GM23338 (cell line): ENCODE data around the gene DYSF. TPM values are rescaled to one million over a fixed set of nuclear protein-coding genes. Genes with fewer than 3 reads are reported as not detected.

Experiments used
- ATAC-seq: fragments of 200-7000 bp; cut with Tn5 transposase; 3 replicates; pipeline ENCODE4 v1.9.1; 2020
- DNase-seq: peaks from one replicate; pipeline ENCODE4 v3.0.0-alpha.2; 2015; ENCODE audit warnings: low spot score
- H2AFZ ChIP-seq: fragments of 200-600 bp; sonication (generic); 2 replicates; pipeline ENCODE4 v1.8.0; 2016; ENCODE audit warnings: antibody characterized with exemption, mild to moderate bottlenecking, moderate library complexity
- H3F3A ChIP-seq: fragments of 200-600 bp; sonication (generic); replicated peaks from 2 replicates; pipeline ENCODE4 v1.8.0; 2017; ENCODE audit warnings: antibody characterized with exemption, mixed run types, low read depth
- H3K27ac ChIP-seq: fragments of 200-600 bp; sonication (generic); 2 replicates; pipeline ENCODE4 v1.6.1; 2016; ENCODE audit warnings: low read depth
- H3K27me3 ChIP-seq: fragments of 200-600 bp; sonication (generic); 2 replicates; pipeline ENCODE4 v1.8.0; 2016; ENCODE audit warnings: mild to moderate bottlenecking, mixed run types, moderate library complexity; ENCODE audit not compliant: insufficient read depth
- H3K36me3 ChIP-seq: fragments of 200-600 bp; sonication (generic); 2 replicates; pipeline ENCODE4 v1.8.0; 2016; ENCODE audit warnings: mild to moderate bottlenecking; ENCODE audit not compliant: insufficient read depth
- H3K4me1 ChIP-seq: fragments of 200-600 bp; sonication (generic); 2 replicates; pipeline ENCODE4 v1.8.0; 2016; ENCODE audit warnings: mild to moderate bottlenecking, moderate library complexity; ENCODE audit not compliant: insufficient read depth
- H3K4me2 ChIP-seq: fragments of 200-600 bp; sonication (generic); 2 replicates; pipeline ENCODE4 v1.7.1; 2017; ENCODE audit warnings: mixed run types
- H3K4me3 ChIP-seq: fragments of 200-600 bp; sonication (generic); 2 replicates; pipeline ENCODE4 v1.6.1; 2016; ENCODE audit warnings: mixed run types
- H3K79me2 ChIP-seq: fragments of 200-600 bp; sonication (generic); replicated peaks from 2 replicates; pipeline ENCODE4 v1.8.0; 2017; ENCODE audit warnings: mild to moderate bottlenecking; ENCODE audit not compliant: insufficient read depth
- H3K9me2 ChIP-seq: fragments of 200-600 bp; sonication (generic); 2 replicates; pipeline ENCODE4 v1.8.0; 2017; ENCODE audit not compliant: insufficient read depth
- H4K20me1 ChIP-seq: fragments of 200-600 bp; sonication (generic); replicated peaks from 2 replicates; pipeline ENCODE4 v1.8.0; 2017; ENCODE audit warnings: mild to moderate bottlenecking; ENCODE audit not compliant: insufficient read depth
- H3K27ac Mint-ChIP-seq: 2 replicates; pipeline ENCODE4 v1.8.0; 2020; ENCODE audit warnings: inconsistent platforms, mild to moderate bottlenecking, moderate library complexity, mixed read lengths
- H3K27me3 Mint-ChIP-seq: 3 replicates; pipeline ENCODE4 v1.8.0; 2022; ENCODE audit warnings: low read depth, mild to moderate bottlenecking, moderate library complexity, mixed read lengths, inconsistent platforms; ENCODE audit not compliant: insufficient read depth, poor library complexity
- H3K36me3 Mint-ChIP-seq: 3 replicates; pipeline ENCODE4 v1.8.0; 2021; ENCODE audit warnings: low read depth, mild to moderate bottlenecking, inconsistent platforms, moderate library complexity, mixed read lengths
- H3K4me1 Mint-ChIP-seq: 3 replicates; pipeline ENCODE4 v1.8.0; 2020; ENCODE audit warnings: mild to moderate bottlenecking, inconsistent platforms, mixed read lengths
- H3K4me3 Mint-ChIP-seq: 3 replicates; pipeline ENCODE4 v1.8.0; 2021; ENCODE audit warnings: moderate library complexity, mild to moderate bottlenecking, inconsistent platforms, mixed read lengths
- H3K9me3 Mint-ChIP-seq: 3 replicates; pipeline ENCODE4 v1.8.0; 2020; ENCODE audit warnings: moderate library complexity, mild to moderate bottlenecking, inconsistent platforms, mixed read lengths
- CREB1 ChIP-seq: fragments of 250-450 bp; sonication (Bioruptor Pico); IDR thresholded peaks from 2 replicates; pipeline ENCODE4 v1.5.0; 2020; ENCODE audit warnings: low read depth, mild to moderate bottlenecking, moderate library complexity
- EZH2phosphoT487 ChIP-seq: fragments of 200-600 bp; sonication (generic); IDR thresholded peaks from one replicate; pipeline ENCODE4 v1.8.1; 2018; ENCODE audit warnings: antibody characterized with exemption; ENCODE audit not compliant: unreplicated experiment
- JUNB ChIP-seq: IDR thresholded peaks from one replicate; pipeline ENCODE4 v1.6.1; 2016; ENCODE audit warnings: antibody characterized with exemption; ENCODE audit not compliant: unreplicated experiment
- POLR2AphosphoS5 ChIP-seq: IDR thresholded peaks from 2 replicates; pipeline ENCODE4 v1.6.1; 2016; ENCODE audit warnings: antibody characterized with exemption, low read depth
- STAT1 ChIP-seq: IDR thresholded peaks from one replicate; pipeline ENCODE4 v1.6.1; 2016; ENCODE audit warnings: antibody characterized with exemption; ENCODE audit not compliant: unreplicated experiment
- ZNF331 ChIP-seq: fragments of 250-450 bp; sonication (Bioruptor Pico); IDR thresholded peaks from 2 replicates; pipeline ENCODE4 v1.5.0; 2020; ENCODE audit warnings: low read depth, mild to moderate bottlenecking, moderate library complexity
- polyA plus RNA-seq: library from polyadenylated mRNA; unstranded; fragments of >200 nt; fragmentation: Nextera tagmentation; extraction: Ambion mirVana; gene quantifications from 2 replicates; pipeline ENCODE4 v1.2.1, GENCODE V29; 2016
- total RNA-seq: library from RNA; depleted of rRNA; stranded (reverse); fragments of >200 nt; shearing (Covaris generic); gene quantifications from 2 replicates; pipeline ENCODE4 v1.2.3, GENCODE V29; 2014
- TF ChIP-seq, protein P1 (sequence below): fragments of 250-450 bp; sonication (Bioruptor Pico); IDR thresholded peaks from 2 replicates; pipeline ENCODE4 v1.5.0; 2020; ENCODE audit warnings: mild to moderate bottlenecking, moderate library complexity
- TF ChIP-seq, protein P2 (sequence below): IDR thresholded peaks from 2 replicates; pipeline ENCODE4 v1.6.1; 2016; ENCODE audit warnings: antibody characterized with exemption
- TF ChIP-seq, protein P3 (sequence below), 2 experiments: fragments of 200-600 bp in 1 of 2; sonication (generic) in 1 of 2; conservative IDR thresholded peaks; 2 replicates each; pipeline versions ENCODE4 v1.5.1 to v1.6.1; 2016 to 2017; ENCODE audit warnings: antibody characterized with exemption in 2 of 2, low read depth in 2 of 2, mild to moderate bottlenecking in 2 of 2, moderate library complexity in 1 of 2

DYSF gene
- total and polyA plus RNA-seq, 2 experiments from 2014 or later: 7.3 to 21.3 TPM

DNA sequence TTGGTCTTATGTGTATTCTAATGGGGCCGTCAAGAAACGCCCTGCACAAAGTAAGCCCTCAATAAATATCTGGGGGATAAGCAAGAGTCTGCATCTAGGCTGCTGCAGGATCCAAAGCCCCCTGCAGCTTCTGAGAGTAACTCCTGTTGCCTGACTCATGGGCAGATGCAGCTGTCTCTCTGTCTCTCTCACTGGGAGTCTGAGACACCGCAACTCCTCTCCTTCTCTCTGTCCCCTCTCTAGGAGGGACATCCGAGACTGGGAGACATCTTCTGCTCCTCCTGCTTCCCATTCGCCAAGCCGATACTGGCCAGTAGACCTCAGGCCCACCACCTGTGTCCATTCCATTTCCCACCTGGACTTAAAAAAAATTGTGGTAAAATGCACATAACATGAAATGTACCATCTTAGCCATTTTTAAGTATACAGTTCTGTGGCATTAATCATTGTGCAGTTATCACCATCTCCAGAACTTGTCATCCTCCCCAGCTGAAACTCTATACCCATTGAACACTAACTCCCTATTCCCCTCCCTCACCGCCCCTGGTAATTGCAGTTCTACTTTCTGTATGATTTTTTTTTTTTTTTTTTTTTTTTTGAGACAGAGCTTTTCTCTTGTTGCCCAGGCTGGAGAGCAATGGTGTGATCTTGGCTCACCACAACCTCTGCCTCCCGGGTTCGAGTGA, 20.1 kb downstream of the DYSF start:
- H3K36me3 Mint-ChIP-seq: peaks cover 3% of the 10 kb centered on the region; the same call in 1 of the 3 replicates
- peaks cover 4% of the 10 kb centered on the region for H3K27me3 Mint-ChIP-seq
- Histone ChIP-seq H3K79me2 (no peaks in the 10 kb centered on the region), H3K27ac (no peak overlapping the region), H3K27me3 (peaks cover 7% of the 10 kb centered on the region; the same call in 1 of the 2 replicates), H4K20me1 (peaks cover 1% of the 10 kb centered on the region; the same call in 1 of the 2 replicates), H3K4me3 (no peak overlapping the region), H3K4me1 (no peaks in the 10 kb centered on the region), H2AFZ (no peak overlapping the region), H3K4me2 (no peak overlapping the region), H3F3A (no peaks in the 10 kb centered on the region), H3K36me3 (no peaks in the 10 kb centered on the region), H3K9me2 (no peaks in the 10 kb centered on the region)
- H3K4me1 Mint-ChIP-seq: peaks cover 16% of the 10 kb centered on the region
- H3K4me3 Mint-ChIP-seq: no peak overlapping the region
- no peak overlapping the region for H3K27ac Mint-ChIP-seq
- DNase-seq (no peak), ATAC-seq (no peak)
- H3K9me3 Mint-ChIP-seq: no peaks in the 10 kb centered on the region
- TF ChIP-seq, protein P1, sequence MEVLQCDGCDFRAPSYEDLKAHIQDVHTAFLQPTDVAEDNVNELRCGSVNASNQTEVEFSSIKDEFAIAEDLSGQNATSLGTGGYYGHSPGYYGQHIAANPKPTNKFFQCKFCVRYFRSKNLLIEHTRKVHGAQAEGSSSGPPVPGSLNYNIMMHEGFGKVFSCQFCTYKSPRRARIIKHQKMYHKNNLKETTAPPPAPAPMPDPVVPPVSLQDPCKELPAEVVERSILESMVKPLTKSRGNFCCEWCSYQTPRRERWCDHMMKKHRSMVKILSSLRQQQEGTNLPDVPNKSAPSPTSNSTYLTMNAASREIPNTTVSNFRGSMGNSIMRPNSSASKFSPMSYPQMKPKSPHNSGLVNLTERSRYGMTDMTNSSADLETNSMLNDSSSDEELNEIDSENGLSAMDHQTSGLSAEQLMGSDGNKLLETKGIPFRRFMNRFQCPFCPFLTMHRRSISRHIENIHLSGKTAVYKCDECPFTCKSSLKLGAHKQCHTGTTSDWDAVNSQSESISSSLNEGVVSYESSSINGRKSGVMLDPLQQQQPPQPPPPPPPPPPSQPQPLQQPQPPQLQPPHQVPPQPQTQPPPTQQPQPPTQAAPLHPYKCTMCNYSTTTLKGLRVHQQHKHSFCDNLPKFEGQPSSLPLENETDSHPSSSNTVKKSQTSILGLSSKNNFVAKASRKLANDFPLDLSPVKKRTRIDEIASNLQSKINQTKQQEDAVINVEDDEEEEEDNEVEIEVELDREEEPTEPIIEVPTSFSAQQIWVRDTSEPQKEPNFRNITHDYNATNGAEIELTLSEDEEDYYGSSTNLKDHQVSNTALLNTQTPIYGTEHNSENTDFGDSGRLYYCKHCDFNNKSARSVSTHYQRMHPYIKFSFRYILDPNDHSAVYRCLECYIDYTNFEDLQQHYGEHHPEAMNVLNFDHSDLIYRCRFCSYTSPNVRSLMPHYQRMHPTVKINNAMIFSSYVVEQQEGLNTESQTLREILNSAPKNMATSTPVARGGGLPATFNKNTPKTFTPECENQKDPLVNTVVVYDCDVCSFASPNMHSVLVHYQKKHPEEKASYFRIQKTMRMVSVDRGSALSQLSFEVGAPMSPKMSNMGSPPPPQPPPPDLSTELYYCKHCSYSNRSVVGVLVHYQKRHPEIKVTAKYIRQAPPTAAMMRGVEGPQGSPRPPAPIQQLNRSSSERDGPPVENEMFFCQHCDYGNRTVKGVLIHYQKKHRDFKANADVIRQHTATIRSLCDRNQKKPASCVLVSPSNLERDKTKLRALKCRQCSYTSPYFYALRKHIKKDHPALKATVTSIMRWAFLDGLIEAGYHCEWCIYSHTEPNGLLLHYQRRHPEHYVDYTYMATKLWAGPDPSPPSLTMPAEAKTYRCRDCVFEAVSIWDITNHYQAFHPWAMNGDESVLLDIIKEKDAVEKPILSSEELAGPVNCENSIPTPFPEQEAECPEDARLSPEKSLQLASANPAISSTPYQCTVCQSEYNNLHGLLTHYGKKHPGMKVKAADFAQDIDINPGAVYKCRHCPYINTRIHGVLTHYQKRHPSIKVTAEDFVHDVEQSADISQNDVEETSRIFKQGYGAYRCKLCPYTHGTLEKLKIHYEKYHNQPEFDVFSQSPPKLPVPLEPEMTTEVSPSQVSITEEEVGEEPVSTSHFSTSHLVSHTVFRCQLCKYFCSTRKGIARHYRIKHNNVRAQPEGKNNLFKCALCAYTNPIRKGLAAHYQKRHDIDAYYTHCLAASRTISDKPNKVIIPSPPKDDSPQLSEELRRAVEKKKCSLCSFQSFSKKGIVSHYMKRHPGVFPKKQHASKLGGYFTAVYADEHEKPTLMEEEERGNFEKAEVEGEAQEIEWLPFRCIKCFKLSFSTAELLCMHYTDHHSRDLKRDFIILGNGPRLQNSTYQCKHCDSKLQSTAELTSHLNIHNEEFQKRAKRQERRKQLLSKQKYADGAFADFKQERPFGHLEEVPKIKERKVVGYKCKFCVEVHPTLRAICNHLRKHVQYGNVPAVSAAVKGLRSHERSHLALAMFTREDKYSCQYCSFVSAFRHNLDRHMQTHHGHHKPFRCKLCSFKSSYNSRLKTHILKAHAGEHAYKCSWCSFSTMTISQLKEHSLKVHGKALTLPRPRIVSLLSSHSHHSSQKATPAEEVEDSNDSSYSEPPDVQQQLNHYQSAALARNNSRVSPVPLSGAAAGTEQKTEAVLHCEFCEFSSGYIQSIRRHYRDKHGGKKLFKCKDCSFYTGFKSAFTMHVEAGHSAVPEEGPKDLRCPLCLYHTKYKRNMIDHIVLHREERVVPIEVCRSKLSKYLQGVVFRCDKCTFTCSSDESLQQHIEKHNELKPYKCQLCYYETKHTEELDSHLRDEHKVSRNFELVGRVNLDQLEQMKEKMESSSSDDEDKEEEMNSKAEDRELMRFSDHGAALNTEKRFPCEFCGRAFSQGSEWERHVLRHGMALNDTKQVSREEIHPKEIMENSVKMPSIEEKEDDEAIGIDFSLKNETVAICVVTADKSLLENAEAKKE (CRISPR knock-in tag): no peak
- TF ChIP-seq ZNF331 (CRISPR knock-in tag) (no peak), STAT1 (no peak), POLR2AphosphoS5 (no peak), CREB1 (no peak), JUNB (no peak), EZH2phosphoT487 (no peak)
- TF ChIP-seq, protein P2, sequence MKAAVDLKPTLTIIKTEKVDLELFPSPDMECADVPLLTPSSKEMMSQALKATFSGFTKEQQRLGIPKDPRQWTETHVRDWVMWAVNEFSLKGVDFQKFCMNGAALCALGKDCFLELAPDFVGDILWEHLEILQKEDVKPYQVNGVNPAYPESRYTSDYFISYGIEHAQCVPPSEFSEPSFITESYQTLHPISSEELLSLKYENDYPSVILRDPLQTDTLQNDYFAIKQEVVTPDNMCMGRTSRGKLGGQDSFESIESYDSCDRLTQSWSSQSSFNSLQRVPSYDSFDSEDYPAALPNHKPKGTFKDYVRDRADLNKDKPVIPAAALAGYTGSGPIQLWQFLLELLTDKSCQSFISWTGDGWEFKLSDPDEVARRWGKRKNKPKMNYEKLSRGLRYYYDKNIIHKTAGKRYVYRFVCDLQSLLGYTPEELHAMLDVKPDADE: no peak
- TF ChIP-seq, protein P3, sequence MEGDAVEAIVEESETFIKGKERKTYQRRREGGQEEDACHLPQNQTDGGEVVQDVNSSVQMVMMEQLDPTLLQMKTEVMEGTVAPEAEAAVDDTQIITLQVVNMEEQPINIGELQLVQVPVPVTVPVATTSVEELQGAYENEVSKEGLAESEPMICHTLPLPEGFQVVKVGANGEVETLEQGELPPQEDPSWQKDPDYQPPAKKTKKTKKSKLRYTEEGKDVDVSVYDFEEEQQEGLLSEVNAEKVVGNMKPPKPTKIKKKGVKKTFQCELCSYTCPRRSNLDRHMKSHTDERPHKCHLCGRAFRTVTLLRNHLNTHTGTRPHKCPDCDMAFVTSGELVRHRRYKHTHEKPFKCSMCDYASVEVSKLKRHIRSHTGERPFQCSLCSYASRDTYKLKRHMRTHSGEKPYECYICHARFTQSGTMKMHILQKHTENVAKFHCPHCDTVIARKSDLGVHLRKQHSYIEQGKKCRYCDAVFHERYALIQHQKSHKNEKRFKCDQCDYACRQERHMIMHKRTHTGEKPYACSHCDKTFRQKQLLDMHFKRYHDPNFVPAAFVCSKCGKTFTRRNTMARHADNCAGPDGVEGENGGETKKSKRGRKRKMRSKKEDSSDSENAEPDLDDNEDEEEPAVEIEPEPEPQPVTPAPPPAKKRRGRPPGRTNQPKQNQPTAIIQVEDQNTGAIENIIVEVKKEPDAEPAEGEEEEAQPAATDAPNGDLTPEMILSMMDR (conservative IDR thresholded peaks at IDR 0.05; ENCODE audit: low read depth in 2 of 2): no peak
